NCI-H446 (cell line): Measurements from ENCODE around the gene LARP4B.

Experiments
- DNase-seq, 2 experiments: peaks; one replicate each; lab custom pipeline; 2025; lab: John Stamatoyannopoulos, UW

LARP4B gene

DNA sequence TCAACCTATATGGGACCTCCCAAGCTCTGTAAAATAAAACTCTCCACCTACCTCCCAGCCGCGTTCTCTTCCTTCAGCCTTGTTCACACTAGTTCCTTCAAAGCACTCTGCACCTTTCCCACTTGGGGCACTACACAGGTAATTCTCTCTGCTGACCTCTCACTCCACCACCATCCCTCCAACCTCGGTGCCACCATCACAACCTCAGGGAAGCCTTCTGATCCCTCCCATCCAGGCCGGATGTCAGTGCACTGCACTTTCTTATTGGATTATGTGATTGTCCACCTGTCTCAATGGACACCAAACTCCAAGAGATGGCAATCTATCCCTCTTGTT lies 7.0 kb downstream of the LARP4B start:
- no peak for DNase-seq

DNA sequence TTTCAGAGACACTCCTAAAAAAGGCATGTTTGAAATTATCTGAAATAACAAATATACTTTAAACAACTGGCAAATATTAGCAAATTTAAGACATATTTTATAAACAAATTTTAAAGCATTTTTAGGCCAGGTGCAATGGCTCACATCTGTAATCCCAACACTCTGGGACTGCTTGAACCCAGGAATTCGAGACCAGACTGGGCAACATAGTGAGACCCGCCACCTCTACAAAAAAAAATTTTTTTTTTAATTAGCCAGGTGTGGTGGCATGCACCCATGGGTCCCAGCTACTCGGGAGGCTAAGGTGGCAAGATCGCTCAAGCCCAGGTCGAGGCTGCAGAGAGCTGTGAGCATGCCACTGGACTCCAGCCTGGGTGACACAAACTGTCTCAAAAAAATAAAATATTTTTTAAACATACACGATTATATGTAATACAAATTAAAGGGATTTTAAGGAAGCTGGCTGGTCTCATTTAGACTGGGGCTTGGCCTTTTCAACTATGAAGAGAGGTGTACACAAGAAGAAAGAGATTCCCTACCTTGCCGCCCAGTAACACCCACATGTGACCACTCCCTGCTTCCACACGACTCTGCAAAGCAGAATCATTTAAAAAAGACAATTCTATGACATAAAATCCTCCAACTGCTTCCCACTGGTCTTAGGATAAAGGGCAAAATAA lies 7.5 kb downstream of the LARP4B start:
- no peak for DNase-seq

DNA sequence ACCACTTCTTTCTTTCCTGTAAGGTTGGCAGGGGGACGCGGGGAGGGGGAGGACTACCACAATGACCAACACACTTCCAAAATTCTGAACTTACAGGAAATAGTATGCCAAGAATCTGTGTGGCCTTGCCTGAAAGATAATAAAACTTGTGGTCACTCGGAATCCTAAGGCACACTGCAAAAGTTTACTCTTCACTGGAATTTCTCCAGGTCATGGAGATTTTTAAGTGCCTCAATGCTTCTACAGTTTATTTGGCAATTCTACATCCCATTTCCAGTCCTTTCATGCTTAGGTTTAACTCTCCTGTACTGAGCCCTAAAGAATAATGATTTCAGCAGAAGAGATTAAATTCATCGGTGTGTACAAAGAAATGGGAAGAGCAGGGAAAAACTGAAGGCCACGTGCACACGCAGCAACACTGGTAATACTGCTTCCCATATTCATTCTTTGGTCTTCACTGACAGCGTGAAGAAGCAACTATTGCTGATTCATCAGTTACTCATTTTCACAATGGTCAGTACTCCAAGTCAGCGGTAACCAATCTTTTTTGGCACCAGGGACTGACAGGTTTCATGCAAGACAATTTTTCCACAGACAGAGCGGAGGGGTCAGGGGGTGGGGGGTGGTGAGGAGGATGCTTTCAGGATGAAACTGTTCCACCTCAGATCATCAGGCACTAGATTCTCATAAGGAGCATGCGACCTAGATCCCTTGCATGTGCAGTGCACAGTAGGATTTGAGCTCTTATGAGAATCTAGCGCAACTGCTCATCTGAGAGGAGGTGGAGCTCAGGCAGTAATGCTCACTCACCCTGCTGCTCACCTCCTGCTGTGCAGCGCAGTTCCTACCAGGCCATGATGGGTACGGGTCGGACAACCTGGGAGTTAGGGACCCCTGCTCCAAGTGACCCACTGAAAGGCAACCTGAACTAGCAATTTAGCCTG lies 9.8 kb downstream of the LARP4B start:
- DNase-seq: no peak

DNA sequence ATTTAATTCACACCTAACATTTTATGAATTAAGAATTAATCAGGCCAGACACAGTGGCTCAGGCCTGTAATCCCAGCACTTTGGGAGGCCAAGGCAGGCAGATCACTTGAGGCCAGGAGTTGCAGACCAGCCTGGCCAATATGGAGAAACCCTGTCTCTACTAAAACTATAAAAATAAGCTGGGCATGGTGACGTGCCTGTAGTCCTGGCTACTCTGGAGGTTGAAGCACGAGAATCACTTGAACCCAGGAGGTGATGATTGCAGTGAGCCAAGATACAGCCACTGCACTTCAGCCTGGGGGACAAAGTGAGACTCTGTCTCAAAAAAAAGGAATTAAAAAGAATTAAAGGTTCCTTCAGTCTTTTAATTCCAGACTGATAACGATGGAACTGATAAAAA lies 11.1 kb downstream of the LARP4B start:
- DNase-seq: no peak

DNA sequence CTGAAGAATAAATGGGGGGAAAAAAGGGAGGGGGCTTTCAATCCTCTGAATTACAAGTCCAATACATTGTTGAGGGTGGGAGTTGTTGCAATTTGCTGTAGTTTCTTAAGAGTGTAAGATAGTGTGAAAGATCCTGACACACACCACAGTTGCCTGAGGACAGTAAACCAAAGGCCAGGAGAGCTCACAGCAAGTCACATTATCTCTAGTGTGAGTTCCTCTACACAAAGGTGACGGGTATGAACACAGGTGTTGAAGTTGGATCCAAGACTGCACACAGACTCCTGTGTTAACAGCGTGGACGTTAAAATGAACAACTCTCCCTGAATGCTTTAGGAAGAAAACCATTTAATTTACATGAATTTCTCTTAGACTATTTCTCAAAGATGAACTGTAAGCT lies 12.0 kb downstream of the LARP4B start:
- no peak for DNase-seq

DNA sequence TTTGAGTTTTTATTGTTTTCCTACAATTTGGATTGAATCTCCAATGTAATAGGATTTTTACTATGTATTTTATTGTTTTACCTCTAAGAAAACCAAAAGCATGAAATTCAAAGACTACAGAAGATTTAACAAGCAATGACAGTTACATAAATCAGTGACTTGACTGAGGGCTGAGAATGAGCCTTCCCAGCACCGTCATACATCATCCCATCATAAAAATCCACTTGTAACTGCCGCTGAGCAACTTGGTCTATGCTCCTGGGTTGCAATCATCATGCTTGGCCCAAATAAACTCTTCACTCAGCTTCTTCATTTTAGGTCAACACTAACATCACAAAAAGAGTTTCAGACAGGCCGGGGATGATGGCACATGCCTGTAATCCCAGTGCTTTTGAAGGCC lies 13.5 kb downstream of the LARP4B start:
- no peak for DNase-seq

DNA sequence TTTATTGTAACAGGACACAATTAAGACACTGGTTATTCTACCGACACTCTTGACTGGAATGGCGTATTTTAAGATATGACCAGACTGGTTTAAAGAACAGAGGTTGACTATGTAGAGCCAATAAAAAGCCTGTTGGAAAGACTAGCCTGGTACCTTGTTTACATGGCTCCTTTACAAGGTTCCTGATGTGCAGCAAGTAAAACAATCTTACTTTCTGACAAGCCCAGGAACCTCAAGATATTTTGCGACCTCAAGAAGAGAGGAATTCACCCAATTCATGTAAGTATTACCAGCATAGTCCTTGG lies 14.1 kb downstream of the LARP4B start:
- DNase-seq: no peak

DNA sequence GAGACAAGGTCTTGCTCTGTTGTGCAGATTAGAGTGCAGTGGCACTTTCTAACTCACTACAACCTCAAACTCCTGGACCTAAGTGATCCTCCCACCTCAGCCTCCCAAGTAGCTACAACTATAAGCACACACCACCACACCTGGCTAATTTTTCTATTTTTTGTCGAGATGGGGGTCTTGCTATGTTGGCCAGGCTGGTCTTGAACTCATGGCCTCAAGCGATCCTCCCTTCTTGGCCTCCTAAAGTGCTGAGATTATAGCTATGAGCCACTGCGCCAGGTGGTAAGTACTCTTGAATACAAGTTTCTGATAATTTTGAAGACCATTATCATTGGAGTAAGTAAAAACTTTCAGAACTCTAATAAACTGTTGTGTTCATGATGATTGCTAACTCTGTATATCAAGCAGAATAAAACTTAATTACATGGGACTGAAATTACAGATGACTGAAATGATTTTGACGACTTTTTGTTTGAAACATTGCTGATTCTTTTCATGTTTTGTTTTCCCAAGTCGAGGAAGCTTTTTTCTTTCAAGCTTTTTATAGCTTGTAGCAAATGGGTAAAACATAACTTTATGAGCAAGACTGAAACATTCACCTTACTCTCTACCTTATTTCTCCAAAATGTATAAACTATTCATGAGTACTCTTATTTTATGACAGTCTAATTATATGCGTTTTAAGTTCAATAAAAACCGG lies 14.6 kb downstream of the LARP4B start:
- no peak for DNase-seq

DNA sequence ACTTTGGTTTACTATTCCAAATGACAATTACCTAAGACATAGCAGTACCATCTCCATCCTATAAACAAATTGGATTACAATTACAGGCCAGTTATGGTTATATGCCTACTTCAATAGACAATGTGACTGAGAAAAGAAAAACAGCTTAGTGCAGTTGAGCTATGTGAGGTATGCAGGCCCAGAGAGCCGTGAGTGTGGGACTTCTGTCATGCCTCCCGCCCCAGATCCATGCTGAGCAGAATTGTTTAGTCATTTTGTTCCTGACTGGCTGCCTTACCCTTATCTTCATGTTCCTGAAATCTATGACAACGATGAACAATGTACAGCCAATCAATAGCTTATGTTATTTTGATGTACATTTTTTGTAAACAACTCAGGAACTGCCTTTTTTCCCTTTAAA lies 21.7 kb downstream of the LARP4B start:
- DNase-seq: no peak

DNA sequence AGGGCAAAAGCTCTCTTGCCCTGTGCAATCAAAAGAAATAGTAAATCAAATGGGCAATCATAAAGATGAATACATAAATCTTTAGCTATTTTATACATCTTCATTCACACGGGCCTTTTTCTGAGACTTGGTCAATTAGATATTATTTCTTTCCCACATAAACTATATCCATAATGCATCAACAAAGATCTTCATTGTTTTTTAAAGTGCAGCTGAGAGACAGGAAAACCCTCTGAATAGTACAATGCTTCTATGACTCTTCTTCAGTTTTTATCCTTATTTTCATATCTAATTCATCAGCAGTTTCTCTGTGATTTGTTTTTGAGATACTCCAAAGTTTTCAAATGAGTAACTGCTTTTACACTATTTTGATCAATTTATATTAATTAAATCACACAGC lies 25.5 kb downstream of the LARP4B start:
- DNase-seq: no peak

DNA sequence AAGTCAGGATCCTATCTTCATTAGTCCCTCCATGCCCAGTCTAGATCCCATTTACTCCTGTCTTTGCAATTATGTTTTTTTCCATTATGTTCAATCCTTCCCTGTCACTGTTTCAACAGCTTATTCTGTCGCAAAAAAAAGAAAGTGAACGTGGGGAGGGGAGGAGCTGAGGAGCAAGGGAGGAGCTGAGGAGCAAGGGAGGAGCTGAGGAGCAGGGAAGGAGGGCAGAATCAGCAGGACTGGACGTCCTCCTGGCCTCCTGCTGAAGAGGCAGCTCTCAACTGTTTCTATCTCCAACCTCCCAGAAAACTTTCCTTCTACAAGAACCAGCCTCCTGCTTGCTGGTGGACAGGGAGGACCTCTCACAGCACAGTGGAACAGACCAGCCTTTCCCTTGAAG lies 26.0 kb downstream of the LARP4B start:
- DNase-seq: no peak

DNA sequence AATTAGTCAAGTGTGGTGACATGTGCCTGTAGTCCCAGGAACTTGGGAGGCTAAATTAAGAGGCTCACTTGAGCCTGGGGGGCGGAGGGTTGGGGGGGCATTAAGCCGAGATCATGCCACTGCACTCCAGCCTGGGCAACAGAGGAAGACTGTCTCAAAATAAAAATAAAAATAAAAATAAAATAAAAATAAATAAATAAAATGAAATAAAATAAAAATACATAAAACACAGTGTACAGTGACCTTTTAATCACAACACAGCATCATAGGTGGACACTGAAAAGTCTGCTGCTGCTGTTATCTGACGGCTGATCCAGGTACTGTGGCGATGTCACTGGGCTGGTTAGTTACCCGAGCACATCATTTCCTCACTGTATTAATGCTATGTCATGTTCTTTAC lies 27.1 kb downstream of the LARP4B start:
- DNase-seq: no peak

DNA sequence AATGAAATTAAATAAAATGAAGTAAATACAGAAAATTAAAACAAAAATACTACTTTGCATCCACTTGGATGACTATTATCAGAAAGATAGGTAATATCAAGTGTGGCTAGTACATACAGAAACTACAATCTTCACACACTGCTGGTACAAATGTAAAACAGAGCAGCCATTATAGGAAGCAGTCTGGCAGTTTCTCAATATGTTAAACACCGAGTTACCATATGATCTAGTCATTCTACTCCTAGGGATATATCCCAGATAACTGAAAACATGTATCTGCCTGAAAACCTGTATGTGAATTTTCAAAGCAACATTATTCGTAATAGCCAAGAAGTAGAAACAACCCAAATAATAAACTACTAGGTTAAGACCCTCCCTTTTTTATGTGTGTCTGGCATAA lies 33.4 kb downstream of the LARP4B start:
- no peak for DNase-seq

DNA sequence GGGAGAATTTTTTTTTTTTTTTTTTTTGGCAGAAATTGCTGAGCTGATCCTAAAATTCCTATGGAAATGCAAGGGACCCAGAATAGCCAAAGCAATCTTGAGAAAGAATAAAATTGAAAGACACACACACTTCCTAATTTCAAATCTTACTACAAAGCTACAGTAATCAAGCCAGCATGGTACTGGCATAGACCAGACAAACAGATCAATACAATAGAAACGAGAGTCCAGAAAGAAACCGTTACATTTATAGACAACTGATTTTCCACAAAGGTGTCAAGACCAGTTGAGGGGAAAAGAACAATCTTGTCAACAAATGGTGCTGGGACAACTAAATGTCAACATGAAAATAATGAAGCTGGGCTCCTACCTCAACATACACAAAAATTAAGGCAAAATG lies 34.5 kb downstream of the LARP4B start:
- DNase-seq: no peak

DNA sequence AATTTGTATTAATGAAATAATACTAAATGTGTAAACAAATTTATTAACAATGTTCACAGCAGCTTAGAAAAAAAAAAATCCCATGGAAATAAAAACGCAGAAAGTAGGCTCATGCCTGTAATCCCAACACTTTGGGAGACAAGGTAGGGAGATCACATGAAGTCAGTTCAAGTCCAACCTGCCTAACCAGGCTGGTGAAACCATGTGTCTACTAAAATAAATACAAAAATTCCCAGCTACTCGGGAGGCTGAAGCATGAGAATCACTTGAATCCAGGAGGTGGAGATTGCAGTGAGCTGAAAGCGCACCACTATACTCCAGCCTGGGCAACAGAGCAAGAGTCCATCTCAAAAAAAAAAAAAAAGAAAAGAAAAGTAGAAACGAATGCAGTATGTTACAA lies 36.2 kb downstream of the LARP4B start:
- DNase-seq: no peak

DNA sequence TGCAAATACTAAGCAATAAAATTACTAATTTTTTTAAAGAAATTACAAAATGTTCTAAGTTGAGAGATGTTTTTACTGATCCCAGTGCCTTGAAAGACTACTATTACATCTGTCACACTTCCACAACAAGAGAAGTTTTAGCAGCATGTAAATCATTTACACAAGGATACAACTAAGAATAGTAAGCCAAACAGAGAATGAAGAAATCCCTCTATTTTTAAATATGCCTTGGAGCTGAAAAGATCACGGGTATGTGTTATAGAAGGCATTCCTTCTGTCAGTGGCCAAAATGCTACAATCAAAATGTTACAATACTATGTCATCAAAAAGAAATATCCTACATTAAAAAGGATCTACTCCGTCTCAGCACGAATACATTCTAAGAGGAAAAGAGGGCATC lies 52.6 kb downstream of the LARP4B start:
- DNase-seq: no peak

DNA sequence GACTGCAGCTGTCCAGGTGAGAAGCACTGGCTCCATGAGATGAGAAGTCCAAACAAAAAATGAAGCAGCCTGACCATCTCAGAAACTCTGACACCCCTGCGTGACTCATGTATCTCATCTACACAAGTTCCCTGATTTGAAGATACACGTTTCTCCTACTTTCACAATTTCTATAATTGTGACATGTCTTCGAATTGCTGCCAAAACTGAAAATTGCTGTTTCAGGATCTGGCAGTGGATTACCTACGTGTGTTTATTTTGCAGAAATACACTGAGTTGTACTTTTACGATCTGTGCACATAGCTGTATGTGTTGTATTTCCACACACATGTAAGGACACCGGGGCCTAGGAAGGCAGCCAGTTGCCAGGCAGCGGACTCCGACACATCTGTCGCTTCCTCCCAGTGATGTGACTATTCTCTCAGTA lies 53.2 kb downstream of the LARP4B start:
- DNase-seq: no peak

DNA sequence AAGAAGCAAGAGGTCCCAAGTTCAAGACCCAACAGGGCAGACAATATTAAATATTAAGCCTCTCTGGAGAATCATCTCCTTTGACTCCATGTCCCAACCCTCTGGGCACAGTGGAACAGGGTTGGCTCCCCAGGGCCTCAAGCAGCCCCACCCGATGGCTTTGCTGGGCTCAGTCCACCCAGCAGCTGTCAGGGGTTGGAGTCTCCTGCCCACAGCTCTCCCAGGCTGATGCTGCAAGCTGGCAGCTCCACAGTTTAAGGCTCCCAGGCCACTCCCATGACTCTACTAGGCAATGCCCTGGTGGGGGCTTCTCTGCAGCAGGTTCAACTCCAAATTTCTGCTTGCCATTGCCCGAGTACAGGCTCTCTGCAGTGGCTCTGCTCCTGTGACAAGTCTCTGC lies 55.1 kb downstream of the LARP4B start:
- no peak for DNase-seq

DNA sequence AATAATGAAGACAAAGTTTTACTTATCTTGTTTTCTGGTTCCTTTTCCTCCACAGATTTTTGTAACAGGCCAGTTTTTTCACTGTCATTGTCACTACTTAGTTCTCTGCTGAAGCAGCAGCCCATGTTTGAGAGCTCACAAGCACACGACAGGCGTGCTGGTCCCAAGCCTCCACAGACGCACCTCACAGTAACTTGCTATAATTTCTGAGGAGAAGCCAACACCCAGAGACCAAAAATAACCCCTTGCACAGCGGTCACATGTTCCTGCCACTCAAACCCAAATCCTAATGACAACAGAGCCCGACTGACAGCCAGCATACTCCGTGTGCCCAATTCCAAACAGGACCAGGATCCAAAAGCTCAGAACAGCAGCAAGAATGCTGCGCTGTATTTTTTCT lies 58.5 kb downstream of the LARP4B start:
- no peak for DNase-seq

DNA sequence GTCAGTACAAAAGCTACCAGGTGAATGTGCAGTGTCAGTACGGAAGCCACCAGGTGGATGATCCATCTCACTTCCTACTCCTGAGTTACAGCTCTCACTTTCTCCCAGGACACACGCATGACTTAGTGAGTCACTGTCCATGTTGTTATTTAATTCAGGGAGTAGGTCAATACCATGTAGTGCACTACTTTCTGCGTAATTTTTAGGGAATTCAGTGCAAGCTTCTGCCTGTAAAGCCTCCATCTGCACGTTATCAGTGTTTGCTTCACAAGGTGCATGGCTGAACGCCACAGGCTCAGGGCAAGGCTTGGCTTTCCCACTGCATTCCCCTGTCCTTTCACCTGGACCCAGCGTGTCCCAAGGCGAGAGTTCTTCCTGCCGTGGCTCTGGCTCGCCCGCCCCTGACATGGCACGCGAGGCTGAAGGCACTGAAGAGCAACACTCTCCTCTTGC lies 59.5 kb downstream of the LARP4B start:
- DNase-seq: no peak

DNA sequence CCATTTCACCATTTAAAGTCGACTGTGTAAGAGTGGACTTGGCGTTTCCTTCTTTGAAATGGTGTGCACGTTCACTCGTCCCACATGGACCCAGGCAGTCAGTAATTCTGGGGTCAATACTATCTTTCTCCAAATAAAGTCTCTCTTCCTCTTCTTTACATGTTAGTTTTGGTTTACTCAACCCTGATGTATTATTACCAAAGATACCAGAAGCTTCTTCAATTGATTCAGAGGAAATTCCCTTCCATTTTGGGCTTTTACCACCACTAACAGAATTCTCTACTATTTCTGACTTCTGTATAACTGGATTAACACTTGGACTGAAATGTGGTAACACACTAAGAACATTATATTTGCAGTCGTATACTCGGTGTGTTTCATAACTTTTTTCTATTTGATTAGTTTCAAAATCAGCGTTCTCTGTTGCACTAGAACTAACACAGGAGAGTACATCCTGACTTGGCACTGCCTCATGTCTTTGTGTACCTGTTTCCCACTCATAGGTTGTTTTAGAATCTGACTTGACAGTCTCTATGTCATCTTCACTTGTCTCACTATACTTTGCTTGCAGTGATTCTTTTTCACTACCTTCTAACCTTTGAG lies 60.8 kb downstream of the LARP4B start:
- DNase-seq: no peak

DNA sequence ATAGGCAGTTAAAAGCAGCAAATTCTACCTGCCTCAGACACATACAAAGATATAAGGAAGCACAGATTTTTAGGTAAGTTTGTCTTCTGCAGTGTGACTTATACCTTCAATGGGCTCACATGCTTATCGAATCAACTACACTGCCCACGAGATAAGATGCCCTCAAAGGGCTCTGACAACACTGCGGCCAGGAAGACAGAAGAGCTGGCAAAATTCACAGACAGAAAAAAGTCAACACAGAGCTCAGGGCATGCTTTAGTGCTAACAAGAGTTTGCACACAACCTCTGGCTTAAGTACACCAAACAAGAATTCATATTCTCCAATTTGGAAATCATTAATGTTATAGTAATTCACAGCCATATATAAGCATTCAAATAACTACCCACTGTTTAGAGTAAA lies 62.3 kb downstream of the LARP4B start:
- no peak for DNase-seq

DNA sequence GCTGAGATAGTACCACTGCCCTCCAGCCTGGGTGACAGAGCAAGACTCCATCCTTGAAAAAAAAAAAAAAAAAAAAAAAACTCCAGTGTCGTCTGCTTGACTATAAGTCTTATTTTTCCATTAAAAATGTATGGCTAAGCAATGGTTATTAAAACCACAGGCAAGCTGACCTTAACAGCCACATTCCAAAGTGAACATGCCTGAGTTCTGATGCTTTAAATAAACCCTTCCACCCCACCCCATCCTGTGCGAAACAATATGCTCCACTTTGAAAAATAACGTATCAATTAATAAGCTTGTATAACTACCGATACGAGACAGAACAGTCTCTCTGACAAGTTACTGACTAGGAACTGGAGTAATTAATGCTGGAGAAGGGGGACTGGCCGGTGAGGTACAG lies 63.7 kb downstream of the LARP4B start:
- no peak for DNase-seq
